NCI-H226 (cell line): Measurements from ENCODE around the gene MYLIP.

Source experiments
- DNase-seq: peaks from one replicate; pipeline ENCODE4 v3.0.0-alpha.2; 2015

Gene MYLIP

GRCh38 chr6:16128759-16129622 is at the start of gene MYLIP:
Gene MYLIP (plus strand): TSS chr6:16129086. CDS start chr6:16129323, 237 bp downstream.
- peak; percentile 85 for DNase-seq

DNA sequence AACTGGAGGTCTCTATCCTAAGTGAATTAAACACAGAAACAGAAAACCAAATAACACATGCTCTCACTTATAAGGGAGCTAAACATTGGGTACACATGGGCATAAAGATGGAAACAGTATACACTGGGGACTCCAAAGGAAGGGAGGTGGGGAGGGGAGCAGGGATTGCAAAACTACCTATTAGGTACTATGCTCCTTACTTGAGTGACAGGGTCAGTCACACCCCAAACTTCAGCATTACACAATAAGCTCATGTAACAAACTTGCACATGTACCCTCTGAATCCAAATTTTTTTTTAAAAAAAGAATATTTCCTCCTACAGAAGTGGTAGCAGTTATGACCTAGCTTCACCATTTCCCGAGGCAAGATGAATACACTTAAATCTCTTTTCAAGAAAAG is 49.5 kb upstream of the MYLIP start:
- no peak for DNase-seq

GRCh38 chr6:16080204-16080603 is 48.7 kb upstream of the MYLIP start:
- no peak for DNase-seq

DNA sequence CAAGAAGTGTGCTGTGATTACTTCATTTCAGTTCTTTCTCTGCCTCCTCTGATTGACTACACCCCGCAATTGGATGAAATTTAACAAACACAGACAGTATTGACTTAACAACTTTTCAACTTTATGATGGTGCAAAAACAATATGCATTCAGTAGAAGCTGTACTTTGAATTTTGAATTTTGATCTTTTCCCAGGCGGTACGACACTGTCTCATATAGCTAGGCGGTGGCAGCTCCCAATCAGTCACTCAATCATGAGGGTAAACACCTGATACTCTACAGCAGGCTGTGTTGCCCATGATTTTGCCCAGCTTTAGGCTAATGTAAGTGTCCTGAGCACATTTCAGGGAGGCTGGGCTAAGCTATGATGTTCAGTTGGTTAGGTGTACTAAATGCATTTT is 47.6 kb upstream of the MYLIP start:
- no peak for DNase-seq

DNA sequence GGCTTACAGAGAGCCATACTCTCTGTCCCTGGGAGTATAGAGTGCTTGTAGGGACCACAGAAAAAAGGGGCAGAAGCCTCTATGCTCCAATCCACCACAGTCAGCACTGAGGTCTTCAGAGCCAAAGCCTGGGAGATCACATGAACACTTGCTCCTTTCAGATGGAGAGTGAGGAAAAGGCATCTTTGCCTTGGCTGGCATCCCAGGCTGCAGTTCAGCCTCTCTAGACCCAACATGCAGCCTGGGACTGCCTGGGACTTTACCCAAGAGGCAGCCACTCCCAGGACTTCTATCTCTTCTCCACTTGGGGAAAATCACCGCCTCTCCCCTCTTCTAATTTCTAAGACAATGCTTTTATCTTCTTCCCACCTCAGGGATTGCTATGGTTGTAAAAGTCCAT is 46.5 kb upstream of the MYLIP start:
- no peak for DNase-seq

GRCh38 chr6:16086965-16087364 is 41.9 kb upstream of the MYLIP start:
- DNase-seq, result no peak

DNA sequence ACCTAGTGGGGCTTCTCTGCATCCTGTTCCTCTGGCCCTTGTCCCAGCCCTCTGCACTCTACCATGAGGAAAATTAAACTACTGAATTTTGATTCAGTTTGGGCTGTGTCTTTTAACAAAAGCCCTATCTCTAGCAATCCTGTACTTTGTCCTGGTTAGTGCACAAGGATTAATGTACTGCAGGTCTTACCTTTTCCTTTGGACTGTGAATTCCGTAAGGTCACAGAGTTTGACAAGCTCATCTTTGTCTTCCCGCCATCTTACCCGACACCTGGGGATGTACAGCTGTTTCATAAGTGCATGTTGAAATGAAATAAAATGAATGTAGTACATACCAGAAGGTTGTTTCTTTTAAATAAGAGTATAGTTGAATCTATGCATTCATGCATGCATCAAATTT is 41.5 kb upstream of the MYLIP start:
- no peak for DNase-seq

GRCh38 chr6:16088409-16088808 is 40.5 kb upstream of the MYLIP start:
- no peak for DNase-seq

DNA sequence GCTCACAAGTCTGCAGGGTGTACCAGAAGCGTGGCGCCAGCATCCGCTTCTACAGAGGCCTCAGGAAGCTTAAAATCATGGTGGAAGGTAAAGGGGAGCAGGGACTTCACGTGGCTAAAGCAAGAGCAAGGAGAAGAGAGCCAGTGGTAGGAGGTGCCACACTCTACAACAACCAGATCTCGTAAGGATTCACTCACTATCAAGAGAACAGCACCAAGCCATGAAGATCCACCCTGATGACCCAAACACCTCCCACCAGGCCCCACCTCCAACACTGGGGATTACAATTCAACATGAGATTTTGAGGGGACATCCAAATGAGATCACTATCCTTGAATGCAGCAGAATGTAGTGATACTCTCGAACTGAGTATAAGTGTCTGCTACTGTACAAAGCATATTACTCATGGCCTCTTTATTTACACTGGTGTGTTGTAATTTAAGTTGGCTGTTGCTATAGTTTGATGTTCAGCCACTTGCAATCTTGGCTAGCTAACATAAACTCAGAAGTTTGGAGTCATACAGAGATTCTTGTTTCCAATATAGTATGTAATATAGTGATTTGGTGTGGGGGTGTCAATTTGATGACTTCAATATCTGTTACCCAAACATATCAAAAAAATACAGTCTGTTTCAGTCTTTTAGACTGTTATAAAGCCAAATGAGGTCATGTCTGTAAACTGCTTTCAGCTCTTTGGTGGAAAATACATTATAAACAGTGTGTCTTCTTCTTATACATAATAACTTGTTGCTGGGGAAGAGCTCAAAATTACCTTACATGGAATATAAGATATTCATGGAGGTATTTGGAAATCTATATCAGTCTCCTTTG is 39.4 kb upstream of the MYLIP start:
- no peak for DNase-seq

- DNase-seq, result no peak
Measured at GRCh38 chr6:16090452-16090851, 38.4 kb upstream of the MYLIP start.

- no peak for DNase-seq
Measured at GRCh38 chr6:16090920-16091319, 38.0 kb upstream of the MYLIP start.

GRCh38 chr6:16092140-16092539 is 36.7 kb upstream of the MYLIP start:
- DNase-seq, result no peak

DNA sequence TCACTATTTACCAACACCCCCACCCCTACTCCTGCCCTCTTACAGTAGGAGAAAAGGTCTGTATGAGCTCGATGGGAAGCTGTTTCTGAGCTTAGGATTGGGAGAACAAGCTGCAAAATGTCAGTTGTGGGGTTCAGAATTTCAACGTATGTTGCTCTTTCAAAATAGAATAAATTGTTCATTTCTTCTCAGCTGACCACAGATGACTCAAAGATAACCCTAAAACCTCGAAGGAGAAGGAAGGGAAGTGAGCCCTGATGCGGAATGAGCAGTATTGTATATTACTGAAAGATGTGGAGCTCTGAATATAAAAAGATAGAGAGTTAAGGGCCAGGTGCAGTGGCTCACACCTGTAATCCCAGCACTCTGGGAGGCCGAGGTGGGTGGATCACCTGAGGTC is 35.9 kb upstream of the MYLIP start:
- no peak for DNase-seq

DNA sequence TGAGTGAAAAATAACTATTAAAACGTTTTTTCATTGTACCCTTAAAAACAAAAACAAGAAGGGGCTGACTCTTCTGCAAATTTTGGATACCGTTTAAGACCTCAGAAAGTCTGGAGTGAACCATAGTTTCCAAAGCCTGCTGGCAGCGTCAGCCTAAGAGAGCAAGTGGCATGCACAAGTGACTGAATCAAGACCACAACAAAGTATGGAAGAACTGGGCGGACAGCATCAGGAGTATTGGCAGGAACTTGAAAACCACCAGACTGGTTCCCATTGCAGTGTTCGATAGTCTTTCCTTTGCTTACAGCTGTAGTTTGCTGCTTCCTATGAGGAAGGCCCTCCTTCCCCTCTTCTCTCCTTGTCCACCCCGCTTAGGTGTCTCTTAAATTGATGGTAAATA is 33.7 kb upstream of the MYLIP start:
- no peak for DNase-seq

- no peak for DNase-seq
Measured at GRCh38 chr6:16097382-16098171, 31.3 kb upstream of the MYLIP start.

GRCh38 chr6:16098211-16098610 is 30.7 kb upstream of the MYLIP start:
- DNase-seq, result no peak

DNA sequence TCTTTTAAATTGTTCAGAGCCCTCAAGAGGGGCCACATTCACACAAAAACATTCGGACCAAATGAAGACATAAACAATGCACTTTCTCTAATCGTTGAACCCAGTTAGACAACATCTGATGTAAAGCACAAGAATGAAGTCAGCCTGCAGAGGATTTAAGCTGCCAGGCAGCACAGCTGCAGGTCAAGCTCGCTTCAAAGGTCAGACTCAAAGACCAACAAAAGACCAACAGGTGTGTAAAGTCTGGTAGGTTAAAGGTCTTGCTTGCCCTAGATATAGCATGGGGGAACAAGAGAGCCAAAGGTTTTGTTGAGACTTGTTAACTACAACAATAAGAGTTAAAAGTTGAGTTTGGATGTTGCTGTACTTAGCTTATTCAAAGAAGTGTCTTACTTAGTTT is 26.7 kb upstream of the MYLIP start:
- no peak for DNase-seq

- no peak for DNase-seq
Measured at GRCh38 chr6:16103722-16104121, 25.2 kb upstream of the MYLIP start.

DNA sequence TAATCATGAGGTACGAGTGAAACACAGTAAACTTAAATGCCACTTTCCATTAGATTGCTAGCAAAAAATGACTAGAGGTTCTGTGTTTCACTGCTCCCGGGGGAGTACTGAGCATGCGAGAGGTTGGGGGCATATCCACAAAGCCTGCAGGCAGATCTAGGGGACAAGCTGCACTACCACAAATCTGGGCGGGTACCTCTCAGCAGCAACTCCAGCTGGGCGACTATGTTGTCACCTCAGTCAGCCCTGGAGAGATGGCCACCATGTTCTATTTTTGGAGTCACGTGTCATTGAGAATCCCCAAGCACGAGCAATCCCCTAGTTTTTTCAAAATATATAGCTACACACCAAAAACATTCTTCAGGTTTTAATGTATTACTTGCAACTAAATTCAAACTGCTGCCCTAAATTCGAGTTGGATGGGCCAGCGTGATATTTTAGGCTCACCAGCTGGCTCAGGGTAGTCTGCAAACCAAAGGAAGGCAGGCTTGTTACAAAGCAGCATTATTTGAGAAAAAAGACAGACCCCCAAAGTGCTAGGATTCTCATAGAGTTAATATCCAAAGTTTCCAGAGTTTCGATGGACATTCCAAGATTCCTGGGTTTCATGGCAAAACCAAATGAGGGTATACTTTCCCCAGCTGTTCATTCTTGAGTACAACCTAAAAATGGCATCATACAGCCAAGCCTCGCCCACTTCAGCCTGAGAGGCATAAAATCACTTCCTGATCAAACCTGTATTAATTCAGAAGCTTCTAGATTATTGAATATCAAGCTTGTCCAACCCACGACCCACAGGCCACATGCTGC is 24.1 kb upstream of the MYLIP start:
- DNase-seq, result no peak

GRCh38 chr6:16105854-16106253 is 23.0 kb upstream of the MYLIP start:
- no peak for DNase-seq

- DNase-seq, result no peak
Measured at GRCh38 chr6:16106991-16107787, 21.7 kb upstream of the MYLIP start.

GRCh38 chr6:16108419-16108818 is 20.5 kb upstream of the MYLIP start:
- no peak for DNase-seq
